Amniotic epithelial cell (primary cell): ENCODE results near the gene KRTAP20-1.

Experiments
- DNase-seq: peaks from one replicate; pipeline ENCODE4 v3.0.0-alpha.2; 2010; ENCODE audit warnings: low read depth

Gene KRTAP20-1

GRCh38 chr21:30616125-30616524 is at the start of gene KRTAP20-1:
TSS of gene KRTAP20-1 (plus strand) at chr21:30616425. CDS start at chr21:30616455, 30 bp downstream.
- no peak for DNase-seq

GRCh38 chr21:30567617-30568016 is 48.6 kb upstream of the KRTAP20-1 start:
- DNase-seq = no peak

- DNase-seq = no peak
These were observed 38.5 kb upstream of the KRTAP20-1 start for GRCh38 chr21:30577766-30578165.

- no peak for DNase-seq
These were observed 36.9 kb upstream of the KRTAP20-1 start for GRCh38 chr21:30579346-30579745.

- DNase-seq = no peak
These were observed 36.1 kb upstream of the KRTAP20-1 start for GRCh38 chr21:30580132-30580531.

- DNase-seq = no peak
These were observed 33.4 kb upstream of the KRTAP20-1 start for GRCh38 chr21:30582870-30583269.

- no peak for DNase-seq
These were observed 25.9 kb upstream of the KRTAP20-1 start, which contains the start of gene KRTAP22-2 for GRCh38 chr21:30590297-30590696. TSS of gene KRTAP22-2 (minus strand) at chr21:30590397.

GRCh38 chr21:30592140-30592539 is 24.1 kb upstream of the KRTAP20-1 start, which contains the start of gene KRTAP6-3:
TSS of gene KRTAP6-3 (plus strand) at chr21:30592440. CDS start at chr21:30592446, 6 bp downstream.
- no peak for DNase-seq

GRCh38 chr21:30598802-30599201 is 17.4 kb upstream of the KRTAP20-1 start, which contains the start of gene KRTAP6-2:
TSS of gene KRTAP6-2 (minus strand) at chr21:30598902. CDS start at chr21:30598874, 28 bp downstream.
- DNase-seq = no peak

- no peak for DNase-seq
These were observed 15.4 kb upstream of the KRTAP20-1 start, which contains the start of gene KRTAP22-1 for GRCh38 chr21:30600787-30601186. TSS of gene KRTAP22-1 (plus strand) at chr21:30601087.

GRCh38 chr21:30605968-30606367 is 10.3 kb upstream of the KRTAP20-1 start:
- no peak for DNase-seq

- no peak for DNase-seq
These were observed 4.1 kb upstream of the KRTAP20-1 start for GRCh38 chr21:30612132-30612531.

- no peak for DNase-seq
These were observed 2.4 kb upstream of the KRTAP20-1 start, which contains the start of gene KRTAP6-1 for GRCh38 chr21:30613836-30614235. TSS of gene KRTAP6-1 (minus strand) at chr21:30613930. CDS start at chr21:30613904, 26 bp downstream.

GRCh38 chr21:30615199-30615598 is 1.0 kb upstream of the KRTAP20-1 start:
- DNase-seq = no peak

- DNase-seq = no peak
These were observed 3.9 kb downstream of the KRTAP20-1 start for GRCh38 chr21:30620080-30620479.

- no peak for DNase-seq
These were observed 4.3 kb downstream of the KRTAP20-1 start, which contains the start of gene KRTAP20-4 for GRCh38 chr21:30620522-30620921. TSS of gene KRTAP20-4 (plus strand) at chr21:30620627.

GRCh38 chr21:30623362-30623761 is 7.1 kb downstream of the KRTAP20-1 start:
- DNase-seq = no peak

- DNase-seq = no peak
These were observed 9.4 kb downstream of the KRTAP20-1 start for GRCh38 chr21:30625449-30626165.

GRCh38 chr21:30628109-30628508 is 11.9 kb downstream of the KRTAP20-1 start:
- no peak for DNase-seq

- peak; percentile 1 for DNase-seq
These were observed 13.0 kb downstream of the KRTAP20-1 start for GRCh38 chr21:30629200-30629599.

GRCh38 chr21:30634906-30635305 is 18.7 kb downstream of the KRTAP20-1 start, which contains the start of gene KRTAP20-2:
TSS of gene KRTAP20-2 (plus strand) at chr21:30635206. CDS start at chr21:30635264, 58 bp downstream.
- no peak for DNase-seq

GRCh38 chr21:30638686-30639085 is 22.5 kb downstream of the KRTAP20-1 start:
- DNase-seq = no peak

- DNase-seq = no peak
These were observed 26.3 kb downstream of the KRTAP20-1 start, which contains the start of gene KRTAP20-3 for GRCh38 chr21:30642564-30642963. TSS of gene KRTAP20-3 (plus strand) at chr21:30642864.
